GM18507 (cell line): Measurements from ENCODE around the gene HOXD8.

Source experiments
- DNase-seq: peaks from one replicate; pipeline ENCODE4 v3.0.0; 2011; ENCODE audit warnings: low read depth; ENCODE audit not compliant: insufficient read length; ENCODE audit errors: extremely low spot score
- FAIRE-seq: peaks from 2 replicates; lab custom pipeline; 2011; peaks lifted over from hg19 to GRCh38; lab: Jason Lieb, UNC

The HOXD8 gene

GRCh38 chr2:176152350-176153181 is 23.1 kb downstream of the HOXD8 start:
- DNase-seq (no peak), FAIRE-seq (no peak)

GRCh38 chr2:176154576-176155252 is 25.2 kb downstream of the HOXD8 start:
- FAIRE-seq: no peak

DNA sequence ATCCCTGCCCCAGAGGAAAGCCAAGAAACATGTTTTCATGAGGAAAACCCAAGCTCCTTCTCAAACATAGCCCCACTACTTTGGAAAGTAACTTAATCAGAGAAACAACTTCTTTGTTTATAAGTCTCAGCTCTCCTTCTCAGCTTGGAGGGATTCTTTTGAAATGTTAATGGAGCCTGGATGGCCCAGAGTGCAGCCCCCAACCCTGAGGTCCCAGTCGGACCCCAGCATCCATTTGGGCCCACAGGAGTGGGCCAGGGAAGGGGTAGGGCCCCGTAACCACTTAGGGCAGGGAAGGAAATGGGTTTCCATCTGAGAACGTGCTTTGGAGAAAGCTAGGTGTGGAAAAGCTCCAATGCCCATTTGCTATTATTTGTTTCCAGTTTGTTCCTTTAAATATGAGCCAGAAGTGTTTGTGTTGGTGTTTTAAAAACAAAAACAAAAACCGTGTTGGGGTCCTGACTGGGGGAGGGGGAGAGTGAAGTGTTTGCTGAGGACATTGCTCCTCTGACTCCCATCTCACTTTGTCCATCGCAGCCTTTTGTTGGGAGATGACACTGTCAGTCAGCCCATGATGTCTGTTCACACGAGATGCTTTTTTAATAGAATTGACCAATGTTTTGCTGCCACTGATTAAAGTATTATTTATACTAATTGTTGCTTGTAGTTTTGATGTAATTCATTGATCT is 26.0 kb downstream of the HOXD8 start:
- no peak for DNase-seq
- no peak for FAIRE-seq

More at GRCh38 chr2:176154576-176155252, 25.2 kb downstream of the HOXD8 start:
- DNase-seq: no peak

- no peak for DNase-seq
- no peak for FAIRE-seq
These were observed 26.8 kb downstream of the HOXD8 start for GRCh38 chr2:176156301-176156806.

GRCh38 chr2:176156807-176157498 is 27.4 kb downstream of the HOXD8 start, which contains the start of gene HOXD3:
Gene HOXD3 (plus strand): TSS chr2:176157307. CDS start chr2:176169115, 11,808 bp downstream.
- DNase-seq (no peak), FAIRE-seq (no peak)

DNA sequence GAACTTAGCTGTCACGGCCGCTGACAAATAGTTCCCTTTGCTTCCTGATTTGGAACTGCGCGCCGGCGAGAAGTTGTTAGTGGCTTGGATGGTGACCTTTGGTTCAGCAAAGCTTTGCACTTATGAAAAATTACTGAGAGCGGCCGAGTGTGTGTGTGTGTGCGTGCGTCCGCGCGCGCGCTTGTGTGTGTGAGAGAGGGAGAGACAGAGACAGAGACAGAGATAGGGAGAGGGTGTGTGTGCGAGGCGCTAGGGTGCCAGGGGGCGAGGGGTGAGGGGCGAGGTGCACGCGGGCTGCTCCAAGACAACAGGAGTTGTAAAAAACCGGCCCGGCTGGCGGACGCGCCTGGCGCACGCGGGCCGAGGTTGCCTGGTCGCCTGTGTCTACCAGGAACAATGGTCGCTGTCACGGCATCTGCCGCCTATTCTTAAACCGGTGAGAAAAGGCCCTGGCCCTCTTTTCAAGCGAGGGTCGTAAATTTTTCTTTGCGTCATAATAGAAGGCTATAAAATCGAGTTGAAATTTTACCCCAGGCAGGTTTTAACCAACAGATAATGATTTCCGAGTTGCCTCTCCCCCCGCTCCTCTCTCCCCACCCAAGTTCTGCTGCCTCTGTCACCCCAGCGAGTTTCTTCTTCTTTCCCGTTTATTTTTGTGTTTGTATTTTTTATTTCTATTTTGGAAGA is 28.1 kb downstream of the HOXD8 start:
- DNase-seq (no peak), FAIRE-seq (no peak)

DNA sequence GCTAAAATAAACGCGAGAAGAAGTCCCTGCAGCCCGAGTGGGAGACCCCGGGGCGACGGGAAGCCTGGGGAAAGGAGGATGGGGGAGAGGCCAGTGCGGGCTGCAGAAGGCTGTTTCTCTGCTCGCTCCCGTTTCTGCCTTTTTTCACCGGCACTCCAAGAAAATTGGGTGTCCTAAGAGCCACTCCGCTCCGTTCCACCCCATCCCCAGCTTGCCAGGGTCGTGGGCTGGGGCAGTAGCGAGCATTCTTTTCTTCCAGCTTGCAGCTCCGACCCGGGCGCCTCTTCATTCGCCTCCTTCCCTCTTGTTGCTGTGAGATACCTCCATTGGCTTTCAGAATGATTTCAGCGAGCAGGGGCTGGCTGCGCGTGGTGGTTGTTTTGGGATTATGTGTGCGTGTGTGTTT is 28.7 kb downstream of the HOXD8 start:
- DNase-seq (no peak), FAIRE-seq (no peak)

GRCh38 chr2:176158855-176159662 is 29.6 kb downstream of the HOXD8 start:
- DNase-seq (no peak), FAIRE-seq (no peak)

GRCh38 chr2:176159663-176160250 is 30.3 kb downstream of the HOXD8 start:
- DNase-seq (no peak), FAIRE-seq (no peak)

DNA sequence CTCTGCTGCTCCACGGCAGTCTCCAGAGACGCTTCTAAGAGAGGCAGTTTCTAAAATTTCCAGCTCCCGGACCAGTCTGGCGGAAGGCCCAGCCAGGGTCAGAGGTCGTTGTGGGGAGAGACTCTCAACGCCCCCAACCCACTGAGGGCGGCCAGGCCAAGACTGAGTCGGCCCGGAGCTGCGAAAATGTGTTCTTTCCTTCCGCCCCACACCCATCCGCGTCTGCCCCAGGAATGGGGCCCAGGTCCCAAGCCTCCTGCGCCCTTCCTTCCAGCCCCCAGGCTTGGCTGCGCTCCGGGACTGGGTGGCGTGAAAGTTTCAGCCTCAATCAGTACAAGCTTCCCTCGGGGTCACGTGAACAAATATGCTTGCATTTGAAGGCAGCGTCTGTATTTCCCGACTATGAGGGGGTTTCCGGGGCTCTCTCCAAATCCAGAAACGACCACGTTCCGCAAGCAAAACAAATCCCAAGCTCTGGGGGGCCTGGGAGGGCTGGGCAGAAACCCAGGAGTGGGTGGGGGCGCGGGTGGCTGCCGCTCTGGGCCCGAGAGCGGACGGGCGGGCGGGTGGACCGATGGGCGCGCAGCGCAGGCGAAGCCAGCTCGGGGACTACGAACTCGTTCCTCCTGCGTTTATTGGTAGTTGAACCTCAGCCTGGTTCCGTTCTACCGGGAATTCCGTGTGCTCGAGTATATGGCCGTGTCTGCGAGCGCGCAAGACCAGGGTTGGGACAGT is 30.9 kb downstream of the HOXD8 start:
- FAIRE-seq: no peak
- DNase-seq: no peak

DNA sequence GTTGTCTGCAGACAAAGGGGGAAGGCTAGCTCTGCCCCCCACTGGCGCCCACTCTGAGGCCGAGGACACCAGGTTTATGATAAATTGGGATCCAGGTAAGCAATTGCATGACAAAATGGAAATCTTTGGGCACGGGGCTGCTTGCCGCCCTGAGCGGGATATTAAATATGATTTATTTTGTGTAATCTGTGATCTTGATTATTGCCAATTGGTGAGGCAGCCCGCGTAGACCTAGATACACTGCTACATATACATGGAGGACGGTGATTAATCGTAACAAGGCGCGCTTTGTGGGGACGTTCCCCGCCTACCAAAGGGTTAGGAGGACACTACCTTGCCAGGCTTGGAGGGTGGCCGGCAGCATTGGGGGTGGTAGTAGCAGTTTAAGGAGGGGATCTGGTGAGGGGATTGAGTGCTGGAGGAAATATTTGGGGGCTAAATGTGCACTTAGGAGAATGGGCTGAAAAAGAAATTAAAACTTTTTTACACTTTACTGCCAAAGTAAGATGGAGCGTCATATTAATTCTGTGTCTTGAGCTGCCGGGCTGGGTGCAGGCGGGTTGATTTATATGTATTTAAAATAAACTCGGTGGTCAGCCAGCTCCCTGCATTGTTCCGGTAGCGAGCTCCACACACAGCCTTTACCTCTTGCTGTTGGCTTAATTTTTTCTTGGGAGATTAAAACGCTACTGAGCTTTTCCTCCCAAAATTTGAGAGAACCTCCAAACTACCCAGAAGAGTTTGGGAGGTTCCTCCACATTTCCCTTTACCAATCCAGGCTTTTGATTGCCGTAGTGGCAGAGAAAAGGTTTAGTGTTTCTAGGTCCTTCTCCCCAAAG is 31.7 kb downstream of the HOXD8 start:
- FAIRE-seq: no peak
- no peak for DNase-seq

DNA sequence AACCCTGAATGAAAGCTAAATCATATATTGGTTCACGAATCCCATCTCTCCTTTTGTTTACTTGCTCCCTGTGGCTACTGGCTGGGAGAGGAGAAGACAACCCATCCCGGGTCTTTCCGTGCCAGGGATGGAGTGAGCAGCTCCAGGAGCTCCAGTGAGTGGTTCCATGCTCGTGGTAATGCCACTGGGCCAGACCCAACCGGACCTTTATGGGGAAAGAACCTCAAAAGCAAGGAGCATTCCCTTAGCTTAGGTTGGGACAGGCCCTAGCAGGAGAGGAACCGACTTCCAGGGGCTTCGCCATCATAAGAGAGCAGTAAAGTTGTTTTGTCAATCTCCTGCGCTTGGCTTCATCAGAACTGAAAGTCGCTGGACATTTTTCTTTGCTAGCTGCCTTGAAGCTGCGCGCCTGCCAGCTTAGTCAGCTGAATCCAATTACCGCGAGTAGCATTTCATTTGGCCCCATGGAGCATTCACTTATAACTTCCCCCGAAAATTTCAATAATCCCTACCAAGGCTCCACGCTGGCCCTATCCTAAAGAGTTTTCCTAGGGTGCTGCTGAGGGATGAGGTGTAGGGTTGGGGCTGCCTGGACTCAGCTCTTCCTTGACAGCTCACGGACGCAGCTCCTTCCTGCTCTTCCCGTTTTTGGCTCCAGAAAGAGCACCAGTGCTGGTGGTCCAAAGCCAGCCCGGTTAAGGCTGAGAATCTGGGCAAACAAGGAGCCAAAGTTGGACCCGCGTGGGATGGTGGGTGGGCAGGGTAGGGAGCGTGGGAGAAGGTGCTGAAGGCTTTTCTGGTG is 32.5 kb downstream of the HOXD8 start:
- FAIRE-seq (no peak), DNase-seq (no peak)

DNA sequence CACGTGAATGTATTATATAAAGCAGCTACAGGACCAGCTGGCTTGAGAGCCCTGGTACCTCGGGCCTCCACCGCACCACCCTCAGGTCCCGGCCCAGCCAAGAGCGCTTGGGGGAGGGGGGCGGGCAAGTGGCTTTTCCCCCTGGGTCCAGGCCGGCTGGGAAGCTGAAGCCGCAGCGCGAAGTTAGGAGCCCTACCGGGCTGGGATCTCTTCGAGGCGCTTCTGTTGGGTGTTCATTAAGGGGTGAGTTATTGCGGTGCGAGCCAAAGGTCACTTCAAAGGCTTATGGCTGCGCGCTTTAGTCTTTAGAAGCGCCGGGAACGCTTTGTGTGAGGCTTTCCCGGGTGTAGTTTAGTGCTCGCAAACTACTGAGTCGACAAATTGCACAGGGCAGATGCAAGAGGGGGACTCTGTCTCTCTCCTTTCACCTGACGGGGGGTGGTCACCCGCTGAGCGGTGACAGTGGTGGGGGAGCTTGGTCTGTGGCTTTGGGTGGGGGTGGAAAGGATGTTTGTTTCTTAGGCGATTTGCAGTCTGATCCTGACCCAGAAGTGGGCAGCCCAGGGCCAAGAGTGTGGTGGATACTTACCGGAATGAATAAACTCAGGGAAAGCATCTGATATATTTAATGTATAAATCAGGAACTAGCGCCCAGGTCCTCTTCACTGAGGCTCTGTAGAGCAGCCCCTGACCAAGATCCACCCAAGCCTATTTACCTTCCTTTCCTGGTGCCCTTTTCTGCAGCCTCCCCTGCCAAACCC is 33.6 kb downstream of the HOXD8 start:
- no peak for FAIRE-seq
- DNase-seq: no peak

- no peak for DNase-seq
- no peak for FAIRE-seq
These were observed 34.2 kb downstream of the HOXD8 start for GRCh38 chr2:176163672-176164056.

- DNase-seq (no peak), FAIRE-seq (no peak)
These were observed 34.7 kb downstream of the HOXD8 start for GRCh38 chr2:176164201-176164600.
